K562 (cell line): Measurements from ENCODE around the gene SLC25A42. TPM values are rescaled to one million over a fixed set of nuclear protein-coding genes. Genes with fewer than 3 reads are reported as not detected.

ENCODE experiments used
- ATAC-seq: fragments of 200-7000 bp; cut with Tn5 transposase; 3 replicates; pipeline ENCODE4 v1.9.1; 2020; ENCODE audit warnings: moderate library complexity
- BruUV-seq: library from RNA; stranded (reverse); fragments of 400-500 nt; replicated peaks from 2 replicates; lab custom pipeline; 2021; lab: Mats Ljungman, UMichigan
- CTCF ChIA-PET: fragments of 300-600 bp; formaldehyde crosslinking; extraction: SDS; loops from one replicate; lab custom pipeline; 2021; ENCODE audit warnings: low intra/inter-chr PET ratio; lab: Yijun Ruan, JAX
- POLR2A ChIA-PET: fragments of 300-600, 350-650 bp; sonication (Branson Sonifier 250); formaldehyde crosslinking; extraction: SDS; loops from one replicate; lab custom pipeline; 2021; ENCODE audit warnings: antibody characterized with exemption, inconsistent platforms; lab: Yijun Ruan, JAX
- DNase-seq, 4 experiments: peaks; one replicate each; pipeline versions ENCODE4 v3.0.0 to v3.0.0-alpha.2; 2011 to 2018; ENCODE audit warnings: low spot score in 3 of 4, mixed read lengths in 3 of 4; ENCODE audit errors: extremely low read depth in 1 of 4
- FAIRE-seq: peaks from 2 replicates; lab custom pipeline; 2011; peaks lifted over from hg19 to GRCh38; lab: Jason Lieb, UNC
- H2AFZ ChIP-seq: 2 replicates; pipeline ENCODE4 v1.6.0; 2011; ENCODE audit warnings: low read depth, low read length, control low read depth, inconsistent platforms
- H3K27ac ChIP-seq: fragments of 200-600 bp; 3 replicates; pipeline ENCODE4 v1.8.0; 2011; ENCODE audit warnings: low read depth, mild to moderate bottlenecking, control low read depth, inconsistent platforms, low read length, moderate library complexity, mixed read lengths; ENCODE audit errors: extremely low read depth
- H3K27me3 ChIP-seq, 2 experiments: fragments of 300-600 bp in 1 of 2; 2 replicates in 1 of 2; 3 replicates in 1 of 2; pipeline versions ENCODE4 v1.6.0 to v1.8.0; 2011; ENCODE audit warnings: inconsistent platforms in 2 of 2, low read length in 2 of 2, mild to moderate bottlenecking in 1 of 2, mixed read lengths in 1 of 2, moderate library complexity in 1 of 2; ENCODE audit not compliant: control insufficient read depth in 2 of 2, insufficient read depth in 2 of 2
- H3K36me3 ChIP-seq: fragments of 300-600 bp; 3 replicates; pipeline ENCODE4 v1.8.0; 2011; ENCODE audit warnings: mild to moderate bottlenecking, low read length, inconsistent platforms; ENCODE audit not compliant: control insufficient read depth, insufficient read depth
- H3K4me1 ChIP-seq, 2 experiments: fragments of 200-600 bp in 1 of 2; replicated peaks in 1 of 2; 2 replicates in 1 of 2; 3 replicates in 1 of 2; pipeline versions ENCODE4 v1.5.1 to v1.8.0; 2011; ENCODE audit warnings: inconsistent platforms in 2 of 2, low read length in 2 of 2, mild to moderate bottlenecking in 1 of 2, mixed read lengths in 1 of 2, moderate library complexity in 1 of 2; ENCODE audit not compliant: control insufficient read depth in 2 of 2, insufficient read depth in 2 of 2
- H3K4me2 ChIP-seq: 2 replicates; pipeline ENCODE4 v1.6.1; 2011; ENCODE audit warnings: low read length, control low read depth, inconsistent platforms, mixed read lengths; ENCODE audit not compliant: insufficient read depth
- H3K4me3 ChIP-seq: fragments of 200-600 bp; sonication (generic), shearing (Covaris generic); 2 replicates; pipeline ENCODE4 v1.5.1; 2016; ENCODE audit warnings: control low read depth, inconsistent platforms
- H3K79me2 ChIP-seq: fragments of 200-600 bp; 3 replicates; pipeline ENCODE4 v1.8.0; 2011; ENCODE audit warnings: low read length, inconsistent platforms; ENCODE audit not compliant: control insufficient read depth, insufficient read depth
- H3K9ac ChIP-seq, 2 experiments: 2 replicates each; pipeline versions ENCODE4 v1.6.0 to v1.6.1; 2011; ENCODE audit warnings: low read depth in 2 of 2, low read length in 2 of 2, control low read depth in 1 of 2, inconsistent platforms in 1 of 2, mild to moderate bottlenecking in 1 of 2, mixed read lengths in 1 of 2; ENCODE audit not compliant: insufficient read depth in 1 of 2
- H3K9me1 ChIP-seq: one replicate; pipeline ENCODE4 v1.6.0; 2011; ENCODE audit warnings: inconsistent platforms, mild to moderate bottlenecking, low read length, moderate library complexity; ENCODE audit not compliant: control insufficient read depth, insufficient read depth
- H3K9me3 ChIP-seq: replicated peaks from 2 replicates; pipeline ENCODE4 v1.5.1; 2011; ENCODE audit warnings: low read depth, low read length, inconsistent platforms; ENCODE audit not compliant: control insufficient read depth, insufficient read depth
- H4K20me1 ChIP-seq: replicated peaks from 2 replicates; pipeline ENCODE4 v1.6.1; 2011; ENCODE audit warnings: low read length, inconsistent platforms, mixed read lengths; ENCODE audit not compliant: control insufficient read depth, insufficient read depth
- CBFA2T2 ChIP-seq: fragments of 450-650 bp; conservative IDR thresholded peaks from 2 replicates; pipeline ENCODE4 v1.6.1; 2017; ENCODE audit warnings: mild to moderate bottlenecking
- GATA2 ChIP-seq: sonication (generic); formaldehyde crosslinking; IDR thresholded peaks from 2 replicates; pipeline ENCODE4 v1.4.0; 2020; ENCODE audit warnings: mild to moderate bottlenecking, missing genetic modification reagents
- IFI16 ChIP-seq: fragments of 250-450 bp; sonication (Bioruptor Pico); IDR thresholded peaks from 2 replicates; pipeline ENCODE4 v2.1.2; 2022; ENCODE audit warnings: mild to moderate bottlenecking, inconsistent platforms
- PHF20 ChIP-seq: fragments of 450-650 bp; IDR thresholded peaks from 2 replicates; pipeline ENCODE4 v1.6.1; 2018; ENCODE audit not compliant: partially characterized antibody
- ZNF197 ChIP-seq: fragments of 200-800 bp; sonication (Bioruptor generic); IDR thresholded peaks from 2 replicates; pipeline ENCODE4 v1.6.1; 2016; ENCODE audit warnings: low read depth, missing genetic modification characterization, missing compliant biosample characterization
- ZNF707 ChIP-seq: fragments of 250-450 bp; sonication (Bioruptor Pico); conservative IDR thresholded peaks from 2 replicates; pipeline ENCODE4 v1.8.0; 2022; ENCODE audit warnings: inconsistent platforms, mild to moderate bottlenecking, moderate library complexity
- WGBS: fragments of 100-300 bp; shearing (Covaris generic); methylation state at CpG from one replicate; pipeline ENCODE4 v1.1.6; 2016; ENCODE audit warnings: low coverage, mixed read lengths; ENCODE audit not compliant: insufficient coverage; ENCODE audit errors: missing lambda C conversion rate; 5-methylcytosine and 5-hydroxymethylcytosine counted together
- in situ Hi-C: fragments of 300-500 bp; cut with MboI; formaldehyde crosslinking; loops from 4 replicates; pipeline ENCODE4 v1.15.0; 2018; ENCODE audit warnings: inconsistent platforms, mixed read lengths
- intact Hi-C: fragments of 100-400 bp; cut with micrococcal nuclease; formaldehyde crosslinking; loops from 2 replicates; pipeline ENCODE4 v1.14.2; 2022
- polyA plus RNA-seq, 8 experiments: library from polyadenylated mRNA; depleted of rRNA in 4 of 8; stranded (reverse) in 5 of 8; unstranded in 3 of 8; fragments of >200 nt; fragmentation: Nextera tagmentation in 2 of 8; fragmentation: Illumina TruSeq in 1 of 8; extraction: Ambion mirVana in 2 of 8; extraction: Trizol in 1 of 8; gene quantifications; 2 replicates each; pipeline versions ENCODE4 v1.2.1 to v1.2.3, GENCODE V29; 2011 to 2014; ENCODE audit warnings: inconsistent platforms in 1 of 8, missing spikeins in 1 of 8
- total RNA-seq, 7 experiments: library from RNA; depleted of rRNA in 6 of 7; stranded (reverse); fragments of >200 nt in 6 of 7; fragmentation: Illumina TruSeq in 2 of 7; extraction: Trizol in 2 of 7; gene quantifications; 2 replicates each; pipeline versions ENCODE4 v1.2.1 to v1.2.3, GENCODE V29; 2011 to 2021; ENCODE audit warnings: low replicate concordance in 1 of 7
- TF ChIP-seq, protein P1 (sequence below): fragments of 200-800 bp; sonication (Bioruptor generic); IDR thresholded peaks from 2 replicates; pipeline ENCODE4 v1.6.1; 2016; ENCODE audit warnings: missing genetic modification characterization, missing compliant biosample characterization
- TF ChIP-seq, protein P2 (sequence below): fragments of 200-800 bp; sonication (Bioruptor generic); IDR thresholded peaks from 2 replicates; pipeline ENCODE4 v1.6.1; 2017; ENCODE audit warnings: missing genetic modification characterization, missing compliant biosample characterization
- TF ChIP-seq, protein P3 (sequence below): fragments of 250-450 bp; sonication (Bioruptor Pico); IDR thresholded peaks from 2 replicates; pipeline ENCODE4 v1.4.0; 2020; ENCODE audit warnings: mild to moderate bottlenecking, moderate library complexity, borderline replicate concordance

Gene SLC25A42
- total and polyA plus RNA-seq, 9 of the 15 experiments (the other 6 are each of a cell fraction or from before 2014, with no cell fraction given) = 0.59 to 32.2 (median 14.1) TPM

DNA sequence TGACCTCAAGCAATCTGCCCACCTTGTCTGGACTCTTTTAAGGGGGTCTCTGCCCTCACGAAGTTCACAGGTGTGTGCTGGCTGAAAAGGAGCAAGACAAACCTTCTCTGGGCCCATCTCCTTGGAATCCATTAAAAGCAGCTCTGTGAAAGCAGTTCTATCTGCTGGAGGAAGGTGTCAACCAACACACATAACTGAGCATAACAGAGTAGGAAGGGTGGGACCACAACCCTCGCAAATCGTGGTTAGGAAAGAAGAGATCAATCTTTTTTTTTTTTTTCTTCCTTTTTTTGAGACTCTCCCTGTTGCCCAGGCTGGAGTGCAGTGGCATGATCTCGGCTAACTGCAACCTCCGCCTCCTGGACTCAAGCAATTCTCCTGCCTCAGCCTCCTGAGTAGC is 31.9 kb upstream of the SLC25A42 start:
- H3K36me3 ChIP-seq = peaks cover 63% of the 10 kb centered on the region
- no peak overlapping the region; the same call in 2 of the 3 replicates for H3K27ac ChIP-seq
- POLR2A ChIA-PET = no interaction called here
- TF ChIP-seq ZNF197 (CRISPR knock-in tag) = no peak
- TF ChIP-seq, protein P1, sequence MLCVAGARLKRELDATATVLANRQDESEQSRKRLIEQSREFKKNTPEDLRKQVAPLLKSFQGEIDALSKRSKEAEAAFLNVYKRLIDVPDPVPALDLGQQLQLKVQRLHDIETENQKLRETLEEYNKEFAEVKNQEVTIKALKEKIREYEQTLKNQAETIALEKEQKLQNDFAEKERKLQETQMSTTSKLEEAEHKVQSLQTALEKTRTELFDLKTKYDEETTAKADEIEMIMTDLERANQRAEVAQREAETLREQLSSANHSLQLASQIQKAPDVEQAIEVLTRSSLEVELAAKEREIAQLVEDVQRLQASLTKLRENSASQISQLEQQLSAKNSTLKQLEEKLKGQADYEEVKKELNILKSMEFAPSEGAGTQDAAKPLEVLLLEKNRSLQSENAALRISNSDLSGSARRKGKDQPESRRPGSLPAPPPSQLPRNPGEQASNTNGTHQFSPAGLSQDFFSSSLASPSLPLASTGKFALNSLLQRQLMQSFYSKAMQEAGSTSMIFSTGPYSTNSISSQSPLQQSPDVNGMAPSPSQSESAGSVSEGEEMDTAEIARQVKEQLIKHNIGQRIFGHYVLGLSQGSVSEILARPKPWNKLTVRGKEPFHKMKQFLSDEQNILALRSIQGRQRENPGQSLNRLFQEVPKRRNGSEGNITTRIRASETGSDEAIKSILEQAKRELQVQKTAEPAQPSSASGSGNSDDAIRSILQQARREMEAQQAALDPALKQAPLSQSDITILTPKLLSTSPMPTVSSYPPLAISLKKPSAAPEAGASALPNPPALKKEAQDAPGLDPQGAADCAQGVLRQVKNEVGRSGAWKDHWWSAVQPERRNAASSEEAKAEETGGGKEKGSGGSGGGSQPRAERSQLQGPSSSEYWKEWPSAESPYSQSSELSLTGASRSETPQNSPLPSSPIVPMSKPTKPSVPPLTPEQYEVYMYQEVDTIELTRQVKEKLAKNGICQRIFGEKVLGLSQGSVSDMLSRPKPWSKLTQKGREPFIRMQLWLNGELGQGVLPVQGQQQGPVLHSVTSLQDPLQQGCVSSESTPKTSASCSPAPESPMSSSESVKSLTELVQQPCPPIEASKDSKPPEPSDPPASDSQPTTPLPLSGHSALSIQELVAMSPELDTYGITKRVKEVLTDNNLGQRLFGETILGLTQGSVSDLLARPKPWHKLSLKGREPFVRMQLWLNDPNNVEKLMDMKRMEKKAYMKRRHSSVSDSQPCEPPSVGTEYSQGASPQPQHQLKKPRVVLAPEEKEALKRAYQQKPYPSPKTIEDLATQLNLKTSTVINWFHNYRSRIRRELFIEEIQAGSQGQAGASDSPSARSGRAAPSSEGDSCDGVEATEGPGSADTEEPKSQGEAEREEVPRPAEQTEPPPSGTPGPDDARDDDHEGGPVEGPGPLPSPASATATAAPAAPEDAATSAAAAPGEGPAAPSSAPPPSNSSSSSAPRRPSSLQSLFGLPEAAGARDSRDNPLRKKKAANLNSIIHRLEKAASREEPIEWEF (CRISPR knock-in tag) = no peak
- TF ChIP-seq IFI16 (CRISPR knock-in tag) = no peak
- TF ChIP-seq PHF20 = no peak
- TF ChIP-seq GATA2 (CRISPR knock-in tag) = no peak
- TF ChIP-seq, protein P2, sequence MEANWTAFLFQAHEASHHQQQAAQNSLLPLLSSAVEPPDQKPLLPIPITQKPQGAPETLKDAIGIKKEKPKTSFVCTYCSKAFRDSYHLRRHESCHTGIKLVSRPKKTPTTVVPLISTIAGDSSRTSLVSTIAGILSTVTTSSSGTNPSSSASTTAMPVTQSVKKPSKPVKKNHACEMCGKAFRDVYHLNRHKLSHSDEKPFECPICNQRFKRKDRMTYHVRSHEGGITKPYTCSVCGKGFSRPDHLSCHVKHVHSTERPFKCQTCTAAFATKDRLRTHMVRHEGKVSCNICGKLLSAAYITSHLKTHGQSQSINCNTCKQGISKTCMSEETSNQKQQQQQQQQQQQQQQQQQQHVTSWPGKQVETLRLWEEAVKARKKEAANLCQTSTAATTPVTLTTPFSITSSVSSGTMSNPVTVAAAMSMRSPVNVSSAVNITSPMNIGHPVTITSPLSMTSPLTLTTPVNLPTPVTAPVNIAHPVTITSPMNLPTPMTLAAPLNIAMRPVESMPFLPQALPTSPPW (CRISPR knock-in tag) = no peak
- TF ChIP-seq ZNF707 (CRISPR knock-in tag) = no peak
- no peak for TF ChIP-seq CBFA2T2
- TF ChIP-seq, protein P3, sequence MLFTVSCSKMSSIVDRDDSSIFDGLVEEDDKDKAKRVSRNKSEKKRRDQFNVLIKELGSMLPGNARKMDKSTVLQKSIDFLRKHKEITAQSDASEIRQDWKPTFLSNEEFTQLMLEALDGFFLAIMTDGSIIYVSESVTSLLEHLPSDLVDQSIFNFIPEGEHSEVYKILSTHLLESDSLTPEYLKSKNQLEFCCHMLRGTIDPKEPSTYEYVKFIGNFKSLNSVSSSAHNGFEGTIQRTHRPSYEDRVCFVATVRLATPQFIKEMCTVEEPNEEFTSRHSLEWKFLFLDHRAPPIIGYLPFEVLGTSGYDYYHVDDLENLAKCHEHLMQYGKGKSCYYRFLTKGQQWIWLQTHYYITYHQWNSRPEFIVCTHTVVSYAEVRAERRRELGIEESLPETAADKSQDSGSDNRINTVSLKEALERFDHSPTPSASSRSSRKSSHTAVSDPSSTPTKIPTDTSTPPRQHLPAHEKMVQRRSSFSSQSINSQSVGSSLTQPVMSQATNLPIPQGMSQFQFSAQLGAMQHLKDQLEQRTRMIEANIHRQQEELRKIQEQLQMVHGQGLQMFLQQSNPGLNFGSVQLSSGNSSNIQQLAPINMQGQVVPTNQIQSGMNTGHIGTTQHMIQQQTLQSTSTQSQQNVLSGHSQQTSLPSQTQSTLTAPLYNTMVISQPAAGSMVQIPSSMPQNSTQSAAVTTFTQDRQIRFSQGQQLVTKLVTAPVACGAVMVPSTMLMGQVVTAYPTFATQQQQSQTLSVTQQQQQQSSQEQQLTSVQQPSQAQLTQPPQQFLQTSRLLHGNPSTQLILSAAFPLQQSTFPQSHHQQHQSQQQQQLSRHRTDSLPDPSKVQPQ (CRISPR knock-in tag) = no peak
- TF ChIP-seq, all 486 proteins: peak for 0
- in situ Hi-C loops = no loop called here
- 68% methylated on average over 5 of the region's 5 CpGs for WGBS
- H3K4me1 ChIP-seq = peaks cover 4 to 27% of the 10 kb centered on the region in 2 experiments; a peak in 3 of 5 replicates
- peaks cover 86% of the 10 kb centered on the region for H3K79me2 ChIP-seq
- no peak overlapping the region for H2AFZ ChIP-seq
- intact Hi-C loops = loop anchor here (2.0 kb wide), 1 partner anchor 73 kb away; no protein-coding TSS in a partner anchor
- BruUV-seq = no TSS peak
- FAIRE-seq (no peak), DNase-seq (no peak), ATAC-seq (no peak)
- H3K4me3 ChIP-seq = peak overlapping the region; percentile 98; the same call in 1 of the 2 replicates
- no peaks in the 10 kb centered on the region for H3K27me3 ChIP-seq
- no peaks in the 10 kb centered on the region for H3K9me3 ChIP-seq
- peak overlapping the region; percentile 17 to 24; a peak in 2 of 4 replicates for H3K9ac ChIP-seq
- H3K9me1 ChIP-seq = no peaks in the 10 kb centered on the region
- H4K20me1 ChIP-seq = no peaks in the 10 kb centered on the region; the same call in none of the 2 replicates
- CTCF ChIA-PET = no interaction called here
- peak overlapping the region; percentile 88; the same call in 1 of the 2 replicates for H3K4me2 ChIP-seq
